ENCODE data around the gene IRAK1.
"Not testable (repeated sequence)": the region's sequence is repeated elsewhere in the genome, so short reads cannot be mapped to it uniquely, and the experiment has no call there.

Gene IRAK1

GRCh38 chrX:154018518-154019060, 1.1 kb downstream of the IRAK1 start:
- peak in 1 of 4 experiments; percentile 29 for DNase-seq

- DNase-seq, result no peak
Measured at GRCh38 chrX:154017766-154018517, 1.8 kb downstream of the IRAK1 start.

- no peak for DNase-seq
Measured at GRCh38 chrX:154016366-154017076, 3.2 kb downstream of the IRAK1 start.

- DNase-seq, result no peak
Measured at GRCh38 chrX:154015581-154016264, 4.0 kb downstream of the IRAK1 start.

GRCh38 chrX:154014429-154015380, 5.0 kb downstream of the IRAK1 start:
- no peak for DNase-seq

GRCh38 chrX:154013614-154014360, 5.9 kb downstream of the IRAK1 start:
- peak; percentile 35 to 66 (median 44) for DNase-seq

- no peak for DNase-seq
Measured at GRCh38 chrX:154013001-154013421, 6.7 kb downstream of the IRAK1 start.

- no peak for DNase-seq
Measured at GRCh38 chrX:154012336-154012991, 7.2 kb downstream of the IRAK1 start.

GRCh38 chrX:154011376-154012335, 8.0 kb downstream of the IRAK1 start:
- no peak for DNase-seq

- DNase-seq, result peak; percentile 72 to 86 (median 75)
Measured at GRCh38 chrX:154010330-154011087, 9.2 kb downstream of the IRAK1 start.

GRCh38 chrX:154008521-154008920, 11.2 kb downstream of the IRAK1 start:
- DNase-seq, result no peak

GRCh38 chrX:154006947-154007346, 12.8 kb downstream of the IRAK1 start:
- DNase-seq, result no peak

GRCh38 chrX:154004315-154004714, 15.4 kb downstream of the IRAK1 start:
- no peak for DNase-seq

GRCh38 chrX:154002215-154002719, 17.4 kb downstream of the IRAK1 start:
- peak; percentile 64 to 83 (median 78) for DNase-seq

GRCh38 chrX:154000051-154000450, 19.7 kb downstream of the IRAK1 start:
- DNase-seq, result no peak

GRCh38 chrX:153999359-154000037, 20.2 kb downstream of the IRAK1 start:
- DNase-seq, result peak in 2 of 4 experiments; percentile 15 to 44

GRCh38 chrX:153995504-153995903, 24.2 kb downstream of the IRAK1 start:
- DNase-seq, result no peak

GRCh38 chrX:153994398-153994797, 25.3 kb downstream of the IRAK1 start:
- not testable (repeated sequence) for DNase-seq
